WERI-Rb-1 (cell line): Measurements from ENCODE around the gene CCL3.
"Not testable (repeated sequence)": the region's sequence is repeated elsewhere in the genome, so short reads cannot be mapped to it uniquely, and the experiment has no call there.

Experiments used
- DNase-seq: peaks from one replicate; pipeline ENCODE4 v3.0.0-alpha.2; 2020
- H3K27ac ChIP-seq: fragments of 250-450 bp; sonication (Bioruptor Pico); 2 replicates; pipeline ENCODE4 v1.5.1; 2020; ENCODE audit warnings: mild to moderate bottlenecking, moderate library complexity
- H3K27me3 ChIP-seq: fragments of 250-450 bp; sonication (Bioruptor Pico); 2 replicates; pipeline ENCODE4 v1.5.1; 2021; ENCODE audit warnings: mild to moderate bottlenecking, low read depth, moderate library complexity; ENCODE audit not compliant: insufficient read depth, severe bottlenecking
- H3K36me3 ChIP-seq: fragments of 250-450 bp; sonication (Bioruptor Pico); 2 replicates; pipeline ENCODE4 v1.5.1; 2020; ENCODE audit warnings: mild to moderate bottlenecking, moderate library complexity
- H3K4me3 ChIP-seq: 2 replicates; pipeline ENCODE4 v1.5.1; 2011; ENCODE audit warnings: low read depth, mild to moderate bottlenecking, control low read depth, low read length
- H3K9me3 ChIP-seq: fragments of 250-450 bp; sonication (Bioruptor Pico); 2 replicates; pipeline ENCODE4 v1.5.1; 2021; ENCODE audit warnings: mild to moderate bottlenecking, moderate library complexity; ENCODE audit not compliant: severe bottlenecking
- CTCF ChIP-seq: IDR thresholded peaks from 2 replicates; pipeline ENCODE4 v1.5.1; 2011; ENCODE audit warnings: low read depth, mild to moderate bottlenecking, control low read depth, inconsistent platforms, low read length

Gene CCL3

GRCh38 chr17:36088670-36089338 lies 1.1 kb downstream of the CCL3 start:
- Histone ChIP-seq H3K27me3 (no peaks in the 10 kb centered on the region), H3K9me3 (no peaks in the 10 kb centered on the region), H3K4me3 (no peak overlapping the region), H3K36me3 (no peaks in the 10 kb centered on the region), H3K27ac (no peak overlapping the region)
- TF ChIP-seq CTCF, result no peak
- no peak for DNase-seq

- not testable (repeated sequence) for H3K36me3 ChIP-seq, H3K27ac ChIP-seq, DNase-seq, H3K9me3 ChIP-seq, H3K27me3 ChIP-seq, H3K4me3 ChIP-seq
These were observed 1.9 kb downstream of the CCL3 start for GRCh38 chr17:36087897-36088572.

GRCh38 chr17:36087471-36087870 lies 2.5 kb downstream of the CCL3 start:
- not testable (repeated sequence) for DNase-seq, H3K27me3 ChIP-seq, H3K27ac ChIP-seq, H3K9me3 ChIP-seq, H3K4me3 ChIP-seq, H3K36me3 ChIP-seq

GRCh38 chr17:36086791-36087190 lies 3.2 kb downstream of the CCL3 start:
- H3K27me3 ChIP-seq, result no peaks in the 10 kb centered on the region
- TF ChIP-seq CTCF, result no peak
- no peaks in the 10 kb centered on the region for H3K36me3 ChIP-seq
- H3K4me3 ChIP-seq, result no peak overlapping the region
- DNase-seq, result no peak
- H3K9me3 ChIP-seq, result no peaks in the 10 kb centered on the region
- H3K27ac ChIP-seq, result no peak overlapping the region

GRCh38 chr17:36085765-36086164 lies 4.2 kb downstream of the CCL3 start:
- H3K9me3 ChIP-seq, result no peaks in the 10 kb centered on the region
- no peak for TF ChIP-seq CTCF
- H3K4me3 ChIP-seq, result no peak overlapping the region
- DNase-seq, result no peak
- no peaks in the 10 kb centered on the region for H3K36me3 ChIP-seq
- no peaks in the 10 kb centered on the region for H3K27me3 ChIP-seq
- no peak overlapping the region for H3K27ac ChIP-seq

- not testable (repeated sequence) for DNase-seq, H3K36me3 ChIP-seq, H3K9me3 ChIP-seq, H3K27me3 ChIP-seq, H3K4me3 ChIP-seq, H3K27ac ChIP-seq
These were observed 6.3 kb downstream of the CCL3 start for GRCh38 chr17:36083691-36084090.

- not testable (repeated sequence) for DNase-seq, H3K4me3 ChIP-seq, H3K36me3 ChIP-seq, H3K27ac ChIP-seq, H3K9me3 ChIP-seq, H3K27me3 ChIP-seq
These were observed 7.3 kb downstream of the CCL3 start for GRCh38 chr17:36082482-36083120.

GRCh38 chr17:36081681-36082471 lies 8.1 kb downstream of the CCL3 start:
- not testable (repeated sequence) for H3K27ac ChIP-seq, H3K4me3 ChIP-seq, H3K36me3 ChIP-seq, DNase-seq, H3K9me3 ChIP-seq, H3K27me3 ChIP-seq
